Endothelial cell (in vitro differentiated cells): ENCODE measurements around the gene MED15. TPM values are rescaled to one million over a fixed set of nuclear protein-coding genes. Genes with fewer than 3 reads are reported as not detected.

Source experiments
- DNase-seq: peaks from one replicate; pipeline ENCODE4 v3.0.0; 2021; ENCODE audit warnings: low spot score
- H3K27ac Mint-ChIP-seq: one replicate; pipeline ENCODE4 v1.8.0; 2021; ENCODE audit warnings: mixed read lengths, inconsistent platforms; ENCODE audit not compliant: unreplicated experiment
- H3K27me3 Mint-ChIP-seq: one replicate; pipeline ENCODE4 v1.8.0; 2021; ENCODE audit warnings: mild to moderate bottlenecking, moderate library complexity, mixed read lengths, inconsistent platforms; ENCODE audit not compliant: unreplicated experiment
- H3K36me3 Mint-ChIP-seq: one replicate; pipeline ENCODE4 v1.8.0; 2021; ENCODE audit warnings: mild to moderate bottlenecking, low read depth, mixed read lengths, inconsistent platforms; ENCODE audit not compliant: unreplicated experiment
- H3K4me1 Mint-ChIP-seq: one replicate; pipeline ENCODE4 v1.8.0; 2021; ENCODE audit warnings: mild to moderate bottlenecking, mixed read lengths, inconsistent platforms; ENCODE audit not compliant: unreplicated experiment
- H3K4me3 Mint-ChIP-seq: one replicate; pipeline ENCODE4 v1.8.0; 2021; ENCODE audit warnings: mild to moderate bottlenecking, mixed read lengths, inconsistent platforms; ENCODE audit not compliant: unreplicated experiment
- H3K9me3 Mint-ChIP-seq: one replicate; pipeline ENCODE4 v1.8.0; 2021; ENCODE audit warnings: mixed read lengths, inconsistent platforms; ENCODE audit not compliant: unreplicated experiment
- total RNA-seq: library from RNA; stranded (reverse); fragmentation: NEBNext Ultra II Directional; extraction: Animal tissue kit (Norgen Biotek cat#: 25700); gene quantifications from one replicate; pipeline ENCODE4 v1.2.1, GENCODE V29; 2021; ENCODE audit not compliant: unreplicated experiment
- TF ChIP-seq, protein P1 (sequence below): fragments of 200-600 bp; sonication (generic); IDR thresholded peaks from one replicate; pipeline ENCODE4 v1.5.0; 2021; ENCODE audit warnings: antibody characterized with exemption; ENCODE audit not compliant: unreplicated experiment

Gene MED15
- total RNA-seq, 1 donor from 2014 or later, result 165 TPM

- H3K27ac Mint-ChIP-seq, result peak overlapping the region; percentile 72
- peaks cover 5% of the 10 kb centered on the region for H3K27me3 Mint-ChIP-seq
- H3K4me3 Mint-ChIP-seq, result no peak overlapping the region
- H3K4me1 Mint-ChIP-seq, result peaks cover 28% of the 10 kb centered on the region
- DNase-seq, result no peak
- H3K9me3 Mint-ChIP-seq, result no peaks in the 10 kb centered on the region
- H3K36me3 Mint-ChIP-seq, result peaks cover 41% of the 10 kb centered on the region
- TF ChIP-seq, protein P1, sequence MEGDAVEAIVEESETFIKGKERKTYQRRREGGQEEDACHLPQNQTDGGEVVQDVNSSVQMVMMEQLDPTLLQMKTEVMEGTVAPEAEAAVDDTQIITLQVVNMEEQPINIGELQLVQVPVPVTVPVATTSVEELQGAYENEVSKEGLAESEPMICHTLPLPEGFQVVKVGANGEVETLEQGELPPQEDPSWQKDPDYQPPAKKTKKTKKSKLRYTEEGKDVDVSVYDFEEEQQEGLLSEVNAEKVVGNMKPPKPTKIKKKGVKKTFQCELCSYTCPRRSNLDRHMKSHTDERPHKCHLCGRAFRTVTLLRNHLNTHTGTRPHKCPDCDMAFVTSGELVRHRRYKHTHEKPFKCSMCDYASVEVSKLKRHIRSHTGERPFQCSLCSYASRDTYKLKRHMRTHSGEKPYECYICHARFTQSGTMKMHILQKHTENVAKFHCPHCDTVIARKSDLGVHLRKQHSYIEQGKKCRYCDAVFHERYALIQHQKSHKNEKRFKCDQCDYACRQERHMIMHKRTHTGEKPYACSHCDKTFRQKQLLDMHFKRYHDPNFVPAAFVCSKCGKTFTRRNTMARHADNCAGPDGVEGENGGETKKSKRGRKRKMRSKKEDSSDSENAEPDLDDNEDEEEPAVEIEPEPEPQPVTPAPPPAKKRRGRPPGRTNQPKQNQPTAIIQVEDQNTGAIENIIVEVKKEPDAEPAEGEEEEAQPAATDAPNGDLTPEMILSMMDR, result no peak
These were observed 44.5 kb downstream of the MED15 start for GRCh38 chr22:20551805-20552442.

- H3K27me3 Mint-ChIP-seq, result peaks cover 7% of the 10 kb centered on the region
- DNase-seq, result no peak
- TF ChIP-seq, protein P1, result no peak
- H3K9me3 Mint-ChIP-seq, result no peaks in the 10 kb centered on the region
- H3K36me3 Mint-ChIP-seq, result peaks cover 48% of the 10 kb centered on the region
- H3K27ac Mint-ChIP-seq, result no peak overlapping the region
- peaks cover 36% of the 10 kb centered on the region for H3K4me1 Mint-ChIP-seq
- no peak overlapping the region for H3K4me3 Mint-ChIP-seq
These were observed 45.3 kb downstream of the MED15 start for GRCh38 chr22:20552443-20553401.

GRCh38 chr22:20553947-20554741 lies 46.7 kb downstream of the MED15 start:
- no peak overlapping the region for H3K4me3 Mint-ChIP-seq
- peaks cover 9% of the 10 kb centered on the region for H3K27me3 Mint-ChIP-seq
- peaks cover 61% of the 10 kb centered on the region for H3K36me3 Mint-ChIP-seq
- H3K9me3 Mint-ChIP-seq, result no peaks in the 10 kb centered on the region
- DNase-seq, result no peak
- H3K27ac Mint-ChIP-seq, result no peak overlapping the region
- TF ChIP-seq, protein P1, result no peak
- H3K4me1 Mint-ChIP-seq, result peaks cover 31% of the 10 kb centered on the region

DNA sequence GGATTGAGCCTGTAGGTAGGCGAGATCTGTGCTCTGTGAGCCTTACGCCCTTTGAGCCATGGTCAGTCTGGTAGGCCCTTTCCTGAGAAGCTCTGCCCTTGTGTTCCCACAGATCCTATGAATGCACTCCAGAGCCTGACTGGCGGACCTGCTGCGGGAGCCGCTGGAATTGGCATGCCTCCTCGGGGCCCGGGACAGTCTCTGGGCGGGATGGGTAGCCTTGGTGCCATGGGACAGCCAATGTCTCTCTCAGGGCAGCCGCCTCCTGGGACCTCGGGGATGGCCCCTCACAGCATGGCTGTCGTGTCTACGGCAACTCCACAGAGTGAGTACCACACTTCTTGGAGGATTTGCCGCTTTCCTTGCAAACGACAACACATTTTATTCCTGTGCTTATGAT lies 47.4 kb downstream of the MED15 start:
- Mint-ChIP-seq H3K27me3 (peaks cover 9% of the 10 kb centered on the region), H3K4me1 (peaks cover 24% of the 10 kb centered on the region), H3K27ac (no peak overlapping the region)

More for the DNA sequence above, 47.4 kb downstream of the MED15 start:
- DNase-seq, result no peak
- Mint-ChIP-seq H3K4me3 (no peak overlapping the region), H3K36me3 (peaks cover 66% of the 10 kb centered on the region), H3K9me3 (no peaks in the 10 kb centered on the region)
- TF ChIP-seq, protein P1, result no peak
